GM23248 (cell line): ENCODE measurements around the gene CCDC196. TPM values are rescaled to one million over a fixed set of nuclear protein-coding genes. Genes with fewer than 3 reads are reported as not detected.
"Not testable (repeated sequence)": the region's sequence is repeated elsewhere in the genome, so short reads cannot be mapped to it uniquely, and the experiment has no call there.

ENCODE experiments used
- DNase-seq: peaks from one replicate; pipeline ENCODE4 v3.0.0-alpha.2; 2015
- H2AFZ ChIP-seq: fragments of 200-600 bp; sonication (generic); 2 replicates; pipeline ENCODE4 v1.6.1; 2016; ENCODE audit warnings: antibody characterized with exemption
- H3F3A ChIP-seq: fragments of 200-600 bp; sonication (generic); 2 replicates; pipeline ENCODE4 v1.6.1; 2016; ENCODE audit warnings: mild to moderate bottlenecking, antibody characterized with exemption, mixed run types; ENCODE audit not compliant: insufficient read depth
- H3K27ac ChIP-seq: fragments of 200-600 bp; sonication (generic); 2 replicates; pipeline ENCODE4 v1.5.1; 2016; ENCODE audit warnings: mild to moderate bottlenecking
- H3K27me3 ChIP-seq: fragments of 200-600 bp; sonication (generic); replicated peaks from 2 replicates; pipeline ENCODE4 v1.6.1; 2016; ENCODE audit warnings: mild to moderate bottlenecking; ENCODE audit not compliant: insufficient read depth
- H3K36me3 ChIP-seq: fragments of 200-600 bp; sonication (generic); 2 replicates; pipeline ENCODE4 v1.6.1; 2016; ENCODE audit warnings: low read depth, mild to moderate bottlenecking
- H3K4me1 ChIP-seq: fragments of 200-600 bp; sonication (generic); 2 replicates; pipeline ENCODE4 v1.6.1; 2016; ENCODE audit warnings: mild to moderate bottlenecking; ENCODE audit not compliant: insufficient read depth
- H3K4me2 ChIP-seq: fragments of 200-600 bp; sonication (generic); one replicate; pipeline ENCODE4 v1.6.1; 2016; ENCODE audit warnings: mild to moderate bottlenecking; ENCODE audit not compliant: unreplicated experiment
- H3K4me3 ChIP-seq: fragments of 200-600 bp; sonication (generic); 2 replicates; pipeline ENCODE4 v1.5.1; 2016; ENCODE audit warnings: mild to moderate bottlenecking
- H3K79me2 ChIP-seq: fragments of 200-600 bp; sonication (generic); 2 replicates; pipeline ENCODE4 v1.6.1; 2016; ENCODE audit warnings: mild to moderate bottlenecking; ENCODE audit not compliant: insufficient read depth
- H3K9ac ChIP-seq: fragments of 200-600 bp; sonication (generic); 2 replicates; pipeline ENCODE4 v1.6.1; 2016; ENCODE audit warnings: mild to moderate bottlenecking
- H3K9me2 ChIP-seq: fragments of 200-600 bp; sonication (generic); 2 replicates; pipeline ENCODE4 v1.6.1; 2016; ENCODE audit warnings: mixed run types, mild to moderate bottlenecking, moderate library complexity; ENCODE audit not compliant: insufficient read depth
- H3K9me3 ChIP-seq: fragments of 200-600 bp; sonication (generic); one replicate; pipeline ENCODE4 v1.6.1; 2017; ENCODE audit warnings: low read depth
- H4K20me1 ChIP-seq: fragments of 200-600 bp; sonication (generic); 2 replicates; pipeline ENCODE4 v1.6.0; 2016; ENCODE audit not compliant: insufficient read depth
- EZH2 ChIP-seq: fragments of 200-600 bp; sonication (generic); IDR thresholded peaks from 2 replicates; pipeline ENCODE4 v1.6.1; 2018; ENCODE audit warnings: antibody characterized with exemption, mild to moderate bottlenecking; ENCODE audit not compliant: insufficient read depth, poor library complexity, severe bottlenecking
- EZH2phosphoT487 ChIP-seq: fragments of 200-600 bp; sonication (generic); IDR thresholded peaks from 2 replicates; pipeline ENCODE4 v1.6.1; 2018; ENCODE audit warnings: antibody characterized with exemption, moderate library complexity, mild to moderate bottlenecking, low read depth; ENCODE audit not compliant: insufficient read depth
- WGBS, 2 experiments: methylation state at CpG; one replicate each; pipeline ENCODE4 v1.1.6; 2015 to 2017; ENCODE audit warnings: low lambda C conversion rate in 2 of 2, low coverage in 1 of 2; ENCODE audit errors: missing lambda C conversion rate in 2 of 2; 5-methylcytosine and 5-hydroxymethylcytosine counted together
- in situ Hi-C: fragments of 300-500 bp; cut with MboI; formaldehyde crosslinking; loops from 2 replicates; pipeline ENCODE4 v1.15.0; 2020
- polyA plus RNA-seq: library from polyadenylated mRNA; unstranded; fragments of >200 nt; fragmentation: Nextera tagmentation; extraction: Ambion mirVana; gene quantifications from 2 replicates; pipeline ENCODE4 v1.2.1, GENCODE V29; 2016
- total RNA-seq: library from RNA; depleted of rRNA; stranded (reverse); fragments of >200 nt; shearing (Covaris generic); gene quantifications from 2 replicates; pipeline ENCODE4 v1.2.3, GENCODE V29; 2014

CCDC196 gene
- total and polyA plus RNA-seq, 2 experiments from 2014 or later: not detected

- Histone ChIP-seq H3K36me3 (no peaks in the 10 kb centered on the region), H3K79me2 (no peaks in the 10 kb centered on the region), H2AFZ (no peak overlapping the region), H3F3A (no peaks in the 10 kb centered on the region), H3K4me2 (no peak overlapping the region), H3K4me3 (no peak overlapping the region), H3K9ac (no peak overlapping the region), H4K20me1 (no peaks in the 10 kb centered on the region), H3K4me1 (no peaks in the 10 kb centered on the region), H3K9me2 (no peaks in the 10 kb centered on the region), H3K27me3 (no peaks in the 10 kb centered on the region), H3K9me3 (no peaks in the 10 kb centered on the region), H3K27ac (no peak overlapping the region)
- no peak for DNase-seq
- WGBS, 2 experiments: 77 to 82% methylated on average over 2 of the region's 2 CpGs
- TF ChIP-seq EZH2phosphoT487 (no peak), EZH2 (no peak)
- in situ Hi-C loops: no loop called here
These were observed 10.7 kb downstream of the CCDC196 start for GRCh38 chr14:66496911-66497310.

GRCh38 chr14:66498311-66498710, 12.1 kb downstream of the CCDC196 start:
- Histone ChIP-seq H3F3A (no peaks in the 10 kb centered on the region), H3K9me2 (no peaks in the 10 kb centered on the region), H3K9me3 (no peaks in the 10 kb centered on the region), H2AFZ (no peak overlapping the region), H3K9ac (no peak overlapping the region), H3K4me1 (no peaks in the 10 kb centered on the region), H4K20me1 (no peaks in the 10 kb centered on the region), H3K79me2 (no peaks in the 10 kb centered on the region), H3K27me3 (no peaks in the 10 kb centered on the region), H3K4me3 (no peak overlapping the region), H3K4me2 (no peak overlapping the region), H3K27ac (no peak overlapping the region), H3K36me3 (no peaks in the 10 kb centered on the region)
- in situ Hi-C loops: no loop called here
- WGBS, 2 experiments: 87 to 90% methylated on average over 3 of the region's 3 CpGs
- no peak for DNase-seq
- TF ChIP-seq EZH2: no peak
- TF ChIP-seq EZH2phosphoT487: no peak

GRCh38 chr14:66501592-66501991, 15.4 kb downstream of the CCDC196 start:
- Histone ChIP-seq H4K20me1 (no peaks in the 10 kb centered on the region), H3K27me3 (no peaks in the 10 kb centered on the region), H3K4me3 (no peak overlapping the region), H2AFZ (no peak overlapping the region), H3K4me2 (no peak overlapping the region), H3K9ac (no peak overlapping the region), H3K27ac (no peak overlapping the region), H3K36me3 (no peaks in the 10 kb centered on the region), H3F3A (no peaks in the 10 kb centered on the region), H3K4me1 (no peaks in the 10 kb centered on the region), H3K9me3 (no peaks in the 10 kb centered on the region), H3K79me2 (no peaks in the 10 kb centered on the region), H3K9me2 (no peaks in the 10 kb centered on the region)
- WGBS, 2 experiments: 76 to 83% methylated on average over 4 of the region's 4 CpGs
- TF ChIP-seq EZH2: no peak
- TF ChIP-seq EZH2phosphoT487: no peak
- in situ Hi-C loops: loop anchor here (10.0 kb wide), 1 partner anchor 633 kb away; no protein-coding TSS in a partner anchor
- no peak for DNase-seq

GRCh38 chr14:66502836-66503235, 16.7 kb downstream of the CCDC196 start:
- H3K4me1 ChIP-seq, H3K79me2 ChIP-seq, H4K20me1 ChIP-seq, H2AFZ ChIP-seq, H3K9ac ChIP-seq, DNase-seq, H3K27me3 ChIP-seq, H3K9me2 ChIP-seq, H3K27ac ChIP-seq, H3K4me3 ChIP-seq, H3F3A ChIP-seq, H3K9me3 ChIP-seq, H3K36me3 ChIP-seq, H3K4me2 ChIP-seq: not testable (repeated sequence)
- WGBS, 2 experiments: 71 to 77% methylated on average over 5 of the region's 5 CpGs
- in situ Hi-C loops: loop anchor here (10.0 kb wide), 1 partner anchor 632 kb away; no protein-coding TSS in a partner anchor

- Histone ChIP-seq H3K27ac (no peak overlapping the region), H2AFZ (no peak overlapping the region)
These were observed 17.4 kb downstream of the CCDC196 start for GRCh38 chr14:66503532-66503931.

More at GRCh38 chr14:66503532-66503931, 17.4 kb downstream of the CCDC196 start:
- Histone ChIP-seq H3K4me2 (no peak overlapping the region), H3K9me3 (no peaks in the 10 kb centered on the region), H3K79me2 (no peaks in the 10 kb centered on the region), H3K36me3 (no peaks in the 10 kb centered on the region), H3K4me1 (no peaks in the 10 kb centered on the region), H4K20me1 (no peaks in the 10 kb centered on the region), H3K9ac (no peak overlapping the region), H3K9me2 (no peaks in the 10 kb centered on the region), H3F3A (peaks cover 6% of the 10 kb centered on the region), H3K4me3 (no peak overlapping the region), H3K27me3 (no peaks in the 10 kb centered on the region)
- DNase-seq: no peak
- no peak for TF ChIP-seq EZH2
- TF ChIP-seq EZH2phosphoT487: no peak
- in situ Hi-C loops: loop anchor here (10.0 kb wide), 1 partner anchor 631 kb away; no protein-coding TSS in a partner anchor
- 57 to 70% methylated on average over 1 of the region's 1 CpG for WGBS, 2 experiments
